Upper lobe of left lung (tissue), 6 donors: ENCODE data around the gene OR9A2. TPM values are rescaled to one million over a fixed set of nuclear protein-coding genes. Genes with fewer than 3 reads are reported as not detected.

Source experiments
- ATAC-seq, 2 donors: fragments of 200-7000 bp; cut with Tn5 transposase; one replicate each; pipeline ENCODE4 v1.9.1; 2022; ENCODE audit warnings: mild to moderate bottlenecking in 2 of 2, moderate library complexity in 2 of 2; ENCODE audit not compliant: low FRiP score in 2 of 2
- DNase-seq, 2 donors: peaks; one replicate each; pipeline ENCODE4 v3.0.0-alpha.2; 2019 to 2020
- H3K27ac ChIP-seq, 4 donors: fragments of 200-600 bp; sonication (generic); one replicate each; pipeline ENCODE4 v1.5.1; 2016 to 2019
- H3K27me3 ChIP-seq, 4 donors: fragments of 200-600 bp; sonication (generic); one replicate each; pipeline ENCODE4 v1.5.1; 2017 to 2019
- H3K36me3 ChIP-seq, 4 donors: fragments of 200-600 bp; sonication (generic); one replicate each; pipeline ENCODE4 v1.5.1; 2016 to 2019
- H3K4me1 ChIP-seq, 4 donors: fragments of 200-600 bp; sonication (generic); one replicate each; pipeline ENCODE4 v1.5.1; 2018 to 2019
- H3K4me3 ChIP-seq, 4 donors: fragments of 200-600 bp; sonication (generic); one replicate each; pipeline ENCODE4 v1.5.1; 2017 to 2019; ENCODE audit warnings: mild to moderate bottlenecking in 2 of 4, moderate library complexity in 1 of 4
- H3K9me3 ChIP-seq, 4 donors: fragments of 200-600 bp; sonication (generic); one replicate each; pipeline ENCODE4 v1.5.1; 2018 to 2019
- EP300 ChIP-seq, 4 donors: sonication (generic); formaldehyde crosslinking; IDR thresholded peaks; one replicate each; pipeline ENCODE4 v1.5.1; 2017; ENCODE audit warnings: antibody characterized with exemption in 4 of 4, control low read depth in 2 of 4
- POLR2A ChIP-seq, 4 donors: fragments of 450-650 bp; IDR thresholded peaks; one replicate each; pipeline ENCODE4 v1.5.1; 2016 to 2017; ENCODE audit warnings: antibody characterized with exemption in 4 of 4, mild to moderate bottlenecking in 2 of 4
- POLR2AphosphoS5 ChIP-seq, 2 donors: sonication (generic); formaldehyde crosslinking; IDR thresholded peaks; one replicate each; pipeline ENCODE4 v1.5.1; 2017; ENCODE audit warnings: antibody characterized with exemption in 2 of 2
- WGBS, 2 donors: methylation state at CpG; one replicate each; pipeline ENCODE4 v1.1.5; 2017 to 2018; 5-methylcytosine and 5-hydroxymethylcytosine counted together
- total RNA-seq, 6 donors: library from RNA; depleted of rRNA in 4 of 6; stranded (reverse); fragments of >200 nt in 4 of 6; gene quantifications; one replicate each; pipeline versions ENCODE4 v1.1.0 to v1.2.1, GENCODE V29; 2016 to 2021
- TF ChIP-seq, protein P1 (sequence below), 6 experiments: fragments of 450-650 bp in 4 of 6; fragments of 200-600 bp in 2 of 6; sonication (generic) in 2 of 6; IDR thresholded peaks; one replicate each; pipeline ENCODE4 v1.5.1; 2016 to 2019; ENCODE audit warnings: antibody characterized with exemption in 6 of 6
- donor health status: DM: no; HTN: no; CAD: no; lungs with moderate emphysema.
- donor health status: DM: no; HTN: yes; CAD: no; lungs with severe emphysema.

Gene OR9A2
- total RNA-seq, 6 donors from 2014 or later, result not detected

DNA sequence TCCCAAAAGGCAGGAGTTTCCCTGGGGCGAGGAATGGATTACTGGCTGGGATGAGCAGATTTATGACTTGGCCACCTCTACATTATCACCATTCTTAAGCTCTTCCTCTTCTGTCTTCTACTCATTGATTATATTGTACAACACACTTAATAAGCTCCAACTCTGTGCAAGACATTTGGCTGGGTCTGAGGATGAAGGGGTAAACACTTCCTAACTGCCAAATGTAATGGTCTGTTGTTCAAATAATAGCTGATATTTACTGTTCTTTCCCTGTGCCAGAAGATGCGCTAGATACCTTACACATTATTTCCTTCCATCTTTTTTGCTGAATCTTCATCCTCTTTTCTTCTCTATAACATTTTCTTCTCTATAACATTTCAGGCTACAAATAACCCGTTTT, 36.8 kb upstream of the OR9A2 start:
- TF ChIP-seq EP300 (IDR thresholded peaks at IDR 0.05) (no peak), POLR2AphosphoS5 (IDR thresholded peaks at IDR 0.05) (no peak), POLR2A (IDR thresholded peaks at IDR 0.05) (no peak)
- DNase-seq, result no peak
- Histone ChIP-seq H3K9me3 (no peaks in the 10 kb centered on the region), H3K36me3 (no peaks in the 10 kb centered on the region), H3K4me3 (no peak overlapping the region), H3K27me3 (no peaks in the 10 kb centered on the region), H3K4me1 (no peaks in the 10 kb centered on the region), H3K27ac (no peak overlapping the region)
- WGBS, 2 donors, result 55 to 88% methylated on average over 3 of the region's 3 CpGs
- no peak for ATAC-seq

DNA sequence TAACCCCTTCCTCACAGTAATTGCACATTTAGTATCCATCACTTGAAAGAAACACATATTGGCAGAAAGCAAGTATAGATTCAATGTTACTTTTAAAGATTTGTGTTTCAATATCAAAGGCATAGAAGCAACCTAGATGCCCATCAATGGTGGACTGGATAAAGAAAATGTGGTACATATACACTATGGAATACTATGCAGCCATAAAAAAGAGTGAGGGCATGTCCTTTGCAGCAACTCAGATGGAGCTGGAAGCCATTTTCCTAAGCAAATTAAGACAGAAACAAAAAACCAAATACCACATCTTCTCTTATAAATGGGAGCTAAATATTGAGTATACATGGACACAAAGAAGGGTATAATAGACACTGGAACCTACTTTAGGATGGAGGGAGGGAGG, 28.8 kb upstream of the OR9A2 start:
- H3K9me3 ChIP-seq, result no peaks in the 10 kb centered on the region
- TF ChIP-seq EP300 (IDR thresholded peaks at IDR 0.05) (no peak), POLR2AphosphoS5 (IDR thresholded peaks at IDR 0.05) (no peak), POLR2A (IDR thresholded peaks at IDR 0.05) (no peak)
- TF ChIP-seq, protein P1, sequence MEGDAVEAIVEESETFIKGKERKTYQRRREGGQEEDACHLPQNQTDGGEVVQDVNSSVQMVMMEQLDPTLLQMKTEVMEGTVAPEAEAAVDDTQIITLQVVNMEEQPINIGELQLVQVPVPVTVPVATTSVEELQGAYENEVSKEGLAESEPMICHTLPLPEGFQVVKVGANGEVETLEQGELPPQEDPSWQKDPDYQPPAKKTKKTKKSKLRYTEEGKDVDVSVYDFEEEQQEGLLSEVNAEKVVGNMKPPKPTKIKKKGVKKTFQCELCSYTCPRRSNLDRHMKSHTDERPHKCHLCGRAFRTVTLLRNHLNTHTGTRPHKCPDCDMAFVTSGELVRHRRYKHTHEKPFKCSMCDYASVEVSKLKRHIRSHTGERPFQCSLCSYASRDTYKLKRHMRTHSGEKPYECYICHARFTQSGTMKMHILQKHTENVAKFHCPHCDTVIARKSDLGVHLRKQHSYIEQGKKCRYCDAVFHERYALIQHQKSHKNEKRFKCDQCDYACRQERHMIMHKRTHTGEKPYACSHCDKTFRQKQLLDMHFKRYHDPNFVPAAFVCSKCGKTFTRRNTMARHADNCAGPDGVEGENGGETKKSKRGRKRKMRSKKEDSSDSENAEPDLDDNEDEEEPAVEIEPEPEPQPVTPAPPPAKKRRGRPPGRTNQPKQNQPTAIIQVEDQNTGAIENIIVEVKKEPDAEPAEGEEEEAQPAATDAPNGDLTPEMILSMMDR (IDR thresholded peaks at IDR 0.05), result no peak

DNA sequence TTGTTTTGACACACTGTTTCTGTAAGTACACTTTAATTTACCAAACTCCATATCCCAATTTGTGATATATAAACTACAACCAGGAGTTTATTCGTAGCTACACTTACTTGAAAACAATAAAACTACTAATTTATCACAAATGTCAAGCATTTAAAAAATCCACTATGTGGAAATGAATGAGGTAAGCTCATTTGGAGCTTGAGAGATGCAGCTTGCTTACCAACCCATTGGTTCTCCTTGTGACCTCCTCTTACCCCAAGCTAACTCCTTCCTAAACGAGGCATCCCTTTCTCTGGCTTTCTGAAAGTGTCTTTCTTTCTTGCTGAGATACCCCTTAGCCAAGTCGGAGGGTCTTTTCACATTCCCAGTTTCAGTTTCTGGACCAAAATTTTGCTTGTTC, 27.7 kb upstream of the OR9A2 start:
- Histone ChIP-seq H3K27me3 (no peaks in the 10 kb centered on the region), H3K9me3 (no peaks in the 10 kb centered on the region), H3K27ac (no peak overlapping the region), H3K4me3 (no peak overlapping the region), H3K36me3 (no peaks in the 10 kb centered on the region), H3K4me1 (no peaks in the 10 kb centered on the region)
- TF ChIP-seq EP300 (IDR thresholded peaks at IDR 0.05), result no peak
- no peak for TF ChIP-seq POLR2AphosphoS5 (IDR thresholded peaks at IDR 0.05)
- no peak for TF ChIP-seq POLR2A (IDR thresholded peaks at IDR 0.05)
- TF ChIP-seq, protein P1 (IDR thresholded peaks at IDR 0.05), result no peak
- ATAC-seq, result no peak
- WGBS, 2 donors, result 59 to 61% methylated on average over 3 of the region's 3 CpGs
- DNase-seq, result no peak

More for the DNA sequence above, 28.8 kb upstream of the OR9A2 start:
- Histone ChIP-seq H3K27me3 (no peaks in the 10 kb centered on the region), H3K27ac (no peak overlapping the region), H3K4me1 (no peaks in the 10 kb centered on the region), H3K4me3 (no peak overlapping the region), H3K36me3 (no peaks in the 10 kb centered on the region)
- ATAC-seq (no peak), DNase-seq (no peak)

DNA sequence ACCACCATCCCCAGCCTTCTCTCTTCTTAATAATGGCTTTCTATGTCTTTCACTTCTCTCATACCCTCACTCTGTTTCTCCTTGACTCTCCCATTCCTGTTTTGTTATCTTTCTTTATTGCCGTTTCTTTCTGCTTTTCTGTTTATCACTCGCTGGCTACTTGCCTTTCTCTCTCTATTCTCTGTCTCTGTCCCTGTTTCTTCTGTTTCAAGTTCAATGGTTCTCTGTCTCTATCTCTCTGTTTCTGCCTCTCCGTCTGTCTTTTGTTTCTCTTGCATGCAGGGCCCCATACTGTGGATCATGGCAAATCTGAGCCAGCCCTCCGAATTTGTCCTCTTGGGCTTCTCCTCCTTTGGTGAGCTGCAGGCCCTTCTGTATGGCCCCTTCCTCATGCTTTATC, 25.1 kb upstream of the OR9A2 start, which contains the start of gene OR6V1:
OR6V1 (plus strand) TSS at position 301 of the 400 bp plus-strand sequence; CDS start at position 301, 0 bp downstream.
- no peak for DNase-seq
- 90 to 91% methylated on average over 4 of the region's 4 CpGs for WGBS, 2 donors
- TF ChIP-seq, protein P1 (IDR thresholded peaks at IDR 0.05), result no peak
- no peak for TF ChIP-seq POLR2AphosphoS5 (IDR thresholded peaks at IDR 0.05)

DNA sequence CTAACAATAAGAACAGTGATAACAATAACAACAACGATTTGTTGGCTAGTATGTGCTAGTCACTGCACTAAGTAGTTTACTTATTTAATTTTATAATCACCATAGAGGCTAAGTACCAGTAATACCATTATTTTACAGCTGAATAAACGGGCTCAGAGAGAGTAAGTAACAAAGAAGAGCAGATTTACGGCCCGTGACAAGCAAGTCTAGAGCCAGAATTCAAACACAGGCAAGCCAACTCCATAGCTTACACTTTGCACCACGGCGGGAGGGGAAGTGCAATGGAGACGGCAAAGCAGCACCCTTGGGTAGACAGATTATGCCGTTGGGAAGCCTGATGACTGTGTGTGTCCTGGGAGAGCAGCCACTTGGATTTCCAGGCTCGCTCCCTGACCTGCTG, 24.0 kb upstream of the OR9A2 start:
- TF ChIP-seq POLR2AphosphoS5 (IDR thresholded peaks at IDR 0.05), result no peak
- TF ChIP-seq POLR2A (IDR thresholded peaks at IDR 0.05), result no peak
- TF ChIP-seq, protein P1 (IDR thresholded peaks at IDR 0.05), result no peak
- TF ChIP-seq EP300 (IDR thresholded peaks at IDR 0.05), result no peak
- Histone ChIP-seq H3K9me3 (no peaks in the 10 kb centered on the region), H3K27ac (no peak overlapping the region), H3K4me3 (no peak overlapping the region), H3K27me3 (no peaks in the 10 kb centered on the region), H3K4me1 (no peaks in the 10 kb centered on the region), H3K36me3 (no peaks in the 10 kb centered on the region)
- 52 to 58% methylated on average over 9 of the region's 9 CpGs for WGBS, 2 donors
- DNase-seq (no peak), ATAC-seq (no peak)

More for the DNA sequence above, 25.1 kb upstream of the OR9A2 start, which contains the start of gene OR6V1:
- no peaks in the 10 kb centered on the region for H3K4me1 ChIP-seq
- H3K4me3 ChIP-seq, result no peak within 1 kb of the TSS
- H3K36me3 ChIP-seq, result no peaks in the 10 kb centered on the region
- no peak for ATAC-seq
- no peaks in the 10 kb centered on the region for H3K27me3 ChIP-seq
- no peak within 1 kb of the TSS for H3K27ac ChIP-seq
- no peaks in the 10 kb centered on the region for H3K9me3 ChIP-seq
